ENCODE data around the gene NFATC2IP. TPM values are rescaled to one million over a fixed set of nuclear protein-coding genes. Genes with fewer than 3 reads are reported as not detected.

NFATC2IP gene
- total RNA-seq: 12.7 and 12.8 TPM in 2 replicates

GRCh38 chr16:28950648-28951409, at the start of gene NFATC2IP:
Gene NFATC2IP (plus strand): TSS chr16:28950937. CDS start chr16:28951012, 75 bp downstream.

DNA sequence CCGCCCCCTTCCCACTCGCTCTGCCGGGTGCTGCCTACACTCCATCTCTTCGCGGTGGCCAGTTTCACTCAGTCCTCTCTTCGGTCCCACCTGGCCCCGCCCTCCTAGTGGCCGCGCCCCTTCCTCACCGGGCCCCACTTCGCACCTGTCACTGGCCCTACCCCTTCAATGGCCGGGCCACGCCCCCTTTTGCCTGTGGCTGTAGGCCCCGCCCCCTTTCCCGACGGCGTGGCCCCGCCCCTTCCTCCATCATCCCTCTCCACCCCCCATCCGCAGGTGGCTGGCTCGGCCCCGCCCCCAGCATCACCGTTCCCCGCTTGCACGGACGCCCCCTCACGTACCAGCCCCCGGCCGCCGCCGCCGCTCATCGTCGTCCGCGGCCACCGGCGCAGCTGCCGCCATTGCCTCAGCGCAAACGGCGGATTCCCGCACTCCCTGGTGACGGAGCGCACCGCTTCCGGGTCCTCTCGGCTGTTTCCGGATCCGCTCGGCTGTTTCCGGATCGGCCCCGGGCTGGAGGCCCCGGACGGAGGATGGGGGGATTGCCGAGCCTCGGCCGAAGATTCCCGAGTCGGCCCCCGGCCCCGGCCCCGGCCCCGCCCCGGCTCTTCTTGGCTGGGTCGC, 25.9 kb upstream of the NFATC2IP start, which contains the start of gene RABEP2:
Gene RABEP2 (minus strand): TSS at position 477 of the 624 bp plus-strand sequence. CDS start 75 bp downstream, at position 402.

GRCh38 chr16:28931801-28932225, 18.9 kb upstream of the NFATC2IP start, which contains the start of gene CD19:
Gene CD19 (plus strand): TSS chr16:28931971. CDS start chr16:28932001, 30 bp downstream.

DNA sequence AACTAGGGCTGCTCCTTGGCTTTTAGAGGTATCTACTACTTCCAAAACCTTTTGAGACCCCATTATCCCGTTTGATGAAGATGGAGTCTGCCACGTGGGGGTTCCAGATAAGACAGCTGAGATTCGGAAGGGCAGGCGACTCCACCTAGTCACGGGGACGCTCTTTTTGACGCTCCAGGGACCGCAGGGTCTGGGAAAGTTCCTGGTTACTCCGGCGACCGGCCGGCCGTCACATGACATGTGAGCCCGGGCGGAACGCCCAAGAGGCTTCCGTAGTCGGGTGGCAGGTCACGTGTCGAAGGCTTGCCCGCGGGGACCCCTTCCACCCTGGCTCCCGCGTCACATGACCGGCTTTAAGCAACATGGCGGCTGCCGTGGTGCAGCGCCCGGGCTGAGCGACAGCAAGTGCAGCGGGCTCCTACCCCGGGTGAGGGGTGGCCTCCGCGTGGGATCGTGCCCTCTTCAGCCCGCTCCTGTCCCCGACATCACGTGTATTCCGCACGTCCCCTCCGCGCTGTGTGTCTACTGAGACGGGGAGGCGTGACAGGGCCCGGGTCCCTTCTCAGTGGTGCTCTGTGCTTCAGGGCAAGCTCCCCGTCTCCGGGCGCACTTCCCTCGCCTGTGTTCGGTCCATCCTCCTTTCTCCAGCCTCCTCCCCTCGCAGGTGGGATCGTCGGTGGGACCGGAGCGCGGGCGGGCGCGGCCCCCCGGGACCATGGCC, 23.9 kb downstream of the NFATC2IP start, which contains the start of gene SPNS1:
Gene SPNS1 (plus strand): TSS at position 342 of the 721 bp plus-strand sequence. CDS start 374 bp downstream, at position 716.

DNA sequence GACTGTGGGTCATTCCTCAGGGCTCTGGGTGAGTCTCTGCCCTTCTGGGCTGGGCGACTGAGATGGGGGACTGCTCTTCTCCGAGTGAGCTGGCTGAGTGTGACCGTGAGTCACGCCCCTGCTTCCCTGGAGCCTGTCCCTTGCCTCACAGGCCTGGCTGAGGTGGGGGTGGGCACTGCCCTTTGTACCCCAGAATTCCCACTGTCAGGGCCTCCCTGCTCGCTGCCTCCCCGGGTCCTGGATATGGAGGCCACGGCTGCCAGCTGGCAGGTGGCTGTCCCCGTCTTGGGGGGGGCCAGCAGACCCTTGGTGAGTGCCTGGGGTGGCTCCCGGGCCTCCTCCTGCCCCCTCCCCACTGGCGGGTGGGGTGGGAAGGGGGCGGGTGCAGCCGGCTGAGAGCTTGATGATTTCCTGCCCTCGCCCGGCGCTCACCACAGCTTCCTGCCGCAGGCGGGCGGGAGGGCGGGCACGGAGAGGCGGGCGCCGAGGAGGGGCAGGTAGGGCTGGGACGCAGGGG, 33.9 kb downstream of the NFATC2IP start, which contains the start of gene LAT:
Gene LAT (plus strand): TSS at position 434 of the 517 bp plus-strand sequence. CDS start 366 bp downstream, outside the sequence.

Other genes with a start within 250 kb of the NFATC2IP start
- 125 and 217 TPM in 2 replicates for gene EIF3C, start 239.5 kb upstream of the NFATC2IP start, total RNA-seq
- gene NPIPB9, start 199.2 kb upstream of the NFATC2IP start, total RNA-seq: 0.71 and 1.4 TPM in 2 replicates
- gene ATXN2L, start 127.9 kb upstream of the NFATC2IP start, total RNA-seq: 26.6 and 27.4 TPM in 2 replicates
- 108 and 110 TPM in 2 replicates for gene TUFM, start 104.6 kb upstream of the NFATC2IP start, total RNA-seq
- gene SH2B1, start 87.1 kb upstream of the NFATC2IP start, total RNA-seq: 7.3 and 10.6 TPM in 2 replicates
- 0.28 and 0.46 TPM in 2 replicates for gene ATP2A1, start 72.4 kb upstream of the NFATC2IP start, total RNA-seq
- gene RABEP2, start 25.7 kb upstream of the NFATC2IP start, total RNA-seq: 24.7 and 28.2 TPM in 2 replicates
- not detected in 2 replicates for gene CD19, start 19.0 kb upstream of the NFATC2IP start, total RNA-seq
- gene SPNS1, start 23.8 kb downstream of the NFATC2IP start, total RNA-seq: 26.3 and 39.0 TPM in 2 replicates
- gene LAT, start 34.1 kb downstream of the NFATC2IP start, total RNA-seq: 0.14 and 1.8 TPM in 2 replicates

Measured in smooth muscle cell of bladder (primary cell).